Endothelial cell of umbilical vein (primary cell): ENCODE measurements around the gene ATRNL1. TPM values are rescaled to one million over a fixed set of nuclear protein-coding genes. Genes with fewer than 3 reads are reported as not detected.

Experiments used
- BruUV-seq: library from RNA; stranded (reverse); fragments of 400-500 nt; replicated peaks from 2 replicates; lab custom pipeline; 2021; lab: Mats Ljungman, UMichigan
- CTCF ChIA-PET: fragments of 300-600, 350-600 bp; sonication (Branson Sonifier 250); formaldehyde crosslinking; loops from one replicate; lab custom pipeline; 2021; ENCODE audit warnings: antibody characterized with exemption, inconsistent platforms; lab: Charles Lee
- POLR2A ChIA-PET: fragments of 300-600, 350-600 bp; sonication (Branson Sonifier 250); formaldehyde crosslinking; loops from one replicate; lab custom pipeline; 2021; ENCODE audit warnings: antibody characterized with exemption, inconsistent platforms; lab: Charles Lee
- DNase-seq: peaks from one replicate; pipeline ENCODE4 v3.0.0-alpha.2; 2011; ENCODE audit warnings: low read depth, low spot score
- FAIRE-seq: peaks from 2 replicates; lab custom pipeline; 2011; peaks lifted over from hg19 to GRCh38; lab: Jason Lieb, UNC
- H2AFZ ChIP-seq: 2 replicates; pipeline ENCODE4 v1.6.0; 2012; ENCODE audit warnings: low read depth, low read length, control low read depth, inconsistent platforms
- H3K27ac ChIP-seq: 2 replicates; pipeline ENCODE4 v1.5.1; 2011; ENCODE audit warnings: low read depth, mild to moderate bottlenecking, control low read depth, low read length, moderate library complexity; ENCODE audit not compliant: insufficient read depth
- H3K27me3 ChIP-seq, 2 experiments: 2 replicates each; pipeline versions ENCODE4 v1.6.0 to v1.6.1; 2011; ENCODE audit warnings: low read length in 2 of 2, mixed read lengths in 1 of 2; ENCODE audit not compliant: control insufficient read depth in 2 of 2, insufficient read depth in 2 of 2
- H3K36me3 ChIP-seq, 2 experiments: 2 replicates in 1 of 2; 3 replicates in 1 of 2; pipeline ENCODE4 v1.5.1; 2011; ENCODE audit warnings: low read length in 2 of 2, mild to moderate bottlenecking in 1 of 2, moderate library complexity in 1 of 2; ENCODE audit not compliant: control insufficient read depth in 2 of 2, insufficient read depth in 2 of 2; ENCODE audit errors: extremely low read depth in 1 of 2
- H3K4me1 ChIP-seq: 3 replicates; pipeline ENCODE4 v1.5.1; 2011; ENCODE audit warnings: mild to moderate bottlenecking, low read length; ENCODE audit not compliant: control insufficient read depth, insufficient read depth; ENCODE audit errors: extremely low read depth
- H3K4me2 ChIP-seq: 2 replicates; pipeline ENCODE4 v1.6.1; 2011; ENCODE audit warnings: low read length, control low read depth, mixed read lengths; ENCODE audit not compliant: insufficient read depth
- H3K4me3 ChIP-seq, 3 experiments: fragments of 200-600 bp in 1 of 3; sonication (generic), shearing (Covaris generic) in 1 of 3; replicated peaks in 1 of 3; 2 replicates each; pipeline ENCODE4 v1.5.1; 2011 to 2016; ENCODE audit warnings: control low read depth in 3 of 3, low read length in 3 of 3, mild to moderate bottlenecking in 2 of 3, inconsistent platforms in 1 of 3, low read depth in 1 of 3, moderate library complexity in 1 of 3; ENCODE audit not compliant: insufficient read depth in 1 of 3
- H3K79me2 ChIP-seq: 2 replicates; pipeline ENCODE4 v1.6.0; 2012; ENCODE audit warnings: low read length, inconsistent platforms; ENCODE audit not compliant: control insufficient read depth, insufficient read depth
- H3K9ac ChIP-seq: replicated peaks from 2 replicates; pipeline ENCODE3; 2011; ENCODE audit warnings: low read length, control low read depth; ENCODE audit not compliant: insufficient read depth; ENCODE audit errors: extremely low read depth
- H3K9me1 ChIP-seq: replicated peaks from 3 replicates; pipeline ENCODE4 v1.6.0; 2011; ENCODE audit warnings: mild to moderate bottlenecking, low read length; ENCODE audit not compliant: control insufficient read depth, insufficient read depth; ENCODE audit errors: extremely low read depth
- H3K9me3 ChIP-seq: replicated peaks from 2 replicates; pipeline ENCODE4 v1.5.1; 2012; ENCODE audit warnings: low read length, inconsistent platforms; ENCODE audit not compliant: control insufficient read depth, insufficient read depth
- H4K20me1 ChIP-seq: replicated peaks from 2 replicates; pipeline ENCODE3; 2011; ENCODE audit warnings: mild to moderate bottlenecking, low read length; ENCODE audit not compliant: control insufficient read depth, insufficient read depth; ENCODE audit errors: extremely low read depth
- CTCF ChIP-seq, 2 donors: IDR thresholded peaks; 1 replicate in 1 of 2; 2 replicates in 1 of 2; pipeline ENCODE4 v1.5.1; 2011; ENCODE audit warnings: low read length in 2 of 2, mild to moderate bottlenecking in 2 of 2, moderate library complexity in 2 of 2, control low read depth in 1 of 2, inconsistent platforms in 1 of 2, low read depth in 1 of 2; ENCODE audit not compliant: insufficient read depth in 1 of 2; ENCODE audit errors: extremely low read depth in 1 of 2
- EZH2 ChIP-seq: IDR thresholded peaks from 2 replicates; pipeline ENCODE4 v1.6.1; 2012; ENCODE audit warnings: borderline replicate concordance, low read depth, mild to moderate bottlenecking, moderate library complexity, low read length, inconsistent platforms; ENCODE audit not compliant: severe bottlenecking
- FOS ChIP-seq: IDR thresholded peaks from 2 replicates; pipeline ENCODE4 v1.6.1; 2011; ENCODE audit warnings: mild to moderate bottlenecking, low read length, moderate library complexity, borderline replicate concordance; ENCODE audit not compliant: insufficient read depth
- GATA2 ChIP-seq: IDR thresholded peaks from 2 replicates; pipeline ENCODE4 v1.7.0; 2011; ENCODE audit warnings: low read depth, mild to moderate bottlenecking, moderate library complexity, mixed read lengths, low read length; ENCODE audit not compliant: insufficient read length, insufficient read depth
- JUN ChIP-seq: IDR thresholded peaks from 2 replicates; pipeline ENCODE4 v1.6.1; 2011; ENCODE audit warnings: borderline replicate concordance, low read depth; ENCODE audit not compliant: insufficient read length, insufficient read depth
- MAX ChIP-seq: IDR thresholded peaks from 2 replicates; pipeline ENCODE4 v1.6.1; 2011; ENCODE audit not compliant: insufficient read depth, insufficient read length
- MYC ChIP-seq: IDR thresholded peaks from one replicate; pipeline ENCODE4 v1.6.1; 2011; ENCODE audit warnings: mild to moderate bottlenecking, low read depth, low read length
- POLR2A ChIP-seq: IDR thresholded peaks from 2 replicates; pipeline ENCODE4 v1.6.1; 2012; ENCODE audit warnings: low read depth, mild to moderate bottlenecking, control low read depth, low read length
- POLR2AphosphoS5 ChIP-seq: IDR thresholded peaks from 2 replicates; pipeline ENCODE4 v1.6.1; 2012; ENCODE audit warnings: low read depth, mild to moderate bottlenecking, control low read depth, low read length, moderate library complexity; ENCODE audit not compliant: insufficient read depth
- dilution Hi-C: fragments of 300-500 bp; cut with MboI; formaldehyde crosslinking; loops from one replicate; pipeline ENCODE4 v1.15.0; 2019; ENCODE audit warnings: low sequenced_read_pairs; ENCODE audit not compliant: extremely low pct_ligation_motif_present
- intact Hi-C: fragments of 100-400 bp; cut with micrococcal nuclease; formaldehyde crosslinking; loops from one replicate; pipeline ENCODE4 v1.10.0; 2022
- polyA plus RNA-seq, 4 experiments: library from polyadenylated mRNA; depleted of rRNA in 3 of 4; stranded (reverse) in 3 of 4; unstranded in 1 of 4; fragments of >200 nt; gene quantifications; 2 replicates each; pipeline versions ENCODE4 v1.2.1 to v1.2.3, GENCODE V29; 2011 to 2012; ENCODE audit warnings: missing spikeins in 1 of 4
- total RNA-seq: library from RNA; stranded (reverse); gene quantifications from 2 replicates; pipeline ENCODE4 v1.2.3, GENCODE V29; 2021

ATRNL1 gene
- total and polyA plus RNA-seq, 2 donors (not counting 3 experiments of a cell fraction or from before 2014, with no cell fraction given): not detected

GRCh38 chr10:115606741-115607140, 513.6 kb downstream of the ATRNL1 start:
- Histone ChIP-seq H3K4me3 (no peak overlapping the region), H2AFZ (no peak overlapping the region), H3K9ac (no peak overlapping the region), H3K4me1 (no peaks in the 10 kb centered on the region), H3K9me1 (no peaks in the 10 kb centered on the region), H3K79me2 (no peaks in the 10 kb centered on the region), H3K4me2 (no peak overlapping the region), H3K27ac (no peak overlapping the region), H3K27me3 (no peaks in the 10 kb centered on the region), H4K20me1 (no peaks in the 10 kb centered on the region), H3K36me3 (no peaks in the 10 kb centered on the region), H3K9me3 (no peaks in the 10 kb centered on the region)
- no TSS peak for BruUV-seq
- FAIRE-seq (no peak), DNase-seq (no peak)
- intact Hi-C loops: no loop called here
- POLR2A ChIA-PET: no interaction called here
- CTCF ChIA-PET: no interaction called here
- TF ChIP-seq GATA2: no peak
- TF ChIP-seq FOS: no peak
- TF ChIP-seq CTCF (IDR thresholded peaks at IDR 0.05; ENCODE audit: extremely low read depth in 1 of 2, insufficient read depth in 1 of 2, low read depth in 1 of 2, low read length in 2 of 2): no peak
- TF ChIP-seq MAX: no peak
- no peak for TF ChIP-seq POLR2A
- TF ChIP-seq JUN: no peak
- TF ChIP-seq POLR2AphosphoS5: no peak
- no peak for TF ChIP-seq MYC
- TF ChIP-seq EZH2: no peak
- dilution Hi-C loops: no loop called here
